Measurements from ENCODE around the gene TNFAIP1.

Gene TNFAIP1

GRCh38 chr17:28345419-28346198, 10.0 kb downstream of the TNFAIP1 start:
- no peak for TF ChIP-seq POLR2A (IDR thresholded peaks at IDR 0.05; ENCODE audit: low read depth, low read length)
- no peak for DNase-seq (ENCODE audit: insufficient read length, low spot score)
- no peak for FAIRE-seq

- DNase-seq (ENCODE audit: insufficient read length, low spot score): no peak
- no peak for TF ChIP-seq POLR2A (IDR thresholded peaks at IDR 0.05; ENCODE audit: low read depth, low read length)
- no peak for FAIRE-seq
Measured at GRCh38 chr17:28346199-28346580, 10.6 kb downstream of the TNFAIP1 start.

- FAIRE-seq: no peak
- no peak for DNase-seq (ENCODE audit: insufficient read length, low spot score)
- no peak for TF ChIP-seq POLR2A (IDR thresholded peaks at IDR 0.05; ENCODE audit: low read depth, low read length)
Measured at GRCh38 chr17:28346746-28347246, 11.2 kb downstream of the TNFAIP1 start.

- TF ChIP-seq POLR2A (IDR thresholded peaks at IDR 0.05; ENCODE audit: low read depth, low read length): no peak
- DNase-seq (ENCODE audit: insufficient read length, low spot score) (peak; percentile 71), FAIRE-seq (peak; percentile 53)
Measured at GRCh38 chr17:28347261-28347891, 11.8 kb downstream of the TNFAIP1 start.

GRCh38 chr17:28348979-28349378, 13.4 kb downstream of the TNFAIP1 start:
- FAIRE-seq: no peak
- no peak for DNase-seq (ENCODE audit: insufficient read length, low spot score)
- no peak for TF ChIP-seq POLR2A (IDR thresholded peaks at IDR 0.05; ENCODE audit: low read depth, low read length)

- no peak for TF ChIP-seq POLR2A (IDR thresholded peaks at IDR 0.05; ENCODE audit: low read depth, low read length)
Measured at GRCh38 chr17:28350271-28350670, 14.7 kb downstream of the TNFAIP1 start.

GRCh38 chr17:28357061-28357900, 21.7 kb downstream of the TNFAIP1 start, which contains the start of gene POLDIP2:
Gene POLDIP2 (minus strand): TSS chr17:28357527. CDS start chr17:28357448, 79 bp downstream.
- peak; percentile 86 for TF ChIP-seq POLR2A (IDR thresholded peaks at IDR 0.05; ENCODE audit: low read depth, low read length)
- no peak for FAIRE-seq
- peak; percentile 75 for DNase-seq (ENCODE audit: insufficient read length, low spot score)

More at GRCh38 chr17:28350271-28350670, 14.7 kb downstream of the TNFAIP1 start:
- FAIRE-seq (no peak), DNase-seq (ENCODE audit: insufficient read length, low spot score) (no peak)

GRCh38 chr17:28357901-28358197, 22.3 kb downstream of the TNFAIP1 start:
- DNase-seq (ENCODE audit: insufficient read length, low spot score): no peak
- no peak for TF ChIP-seq POLR2A (IDR thresholded peaks at IDR 0.05; ENCODE audit: low read depth, low read length)
- FAIRE-seq: no peak

GRCh38 chr17:28363186-28363585, 27.6 kb downstream of the TNFAIP1 start:
- FAIRE-seq (no peak), DNase-seq (ENCODE audit: insufficient read length, low spot score) (no peak)
- TF ChIP-seq POLR2A (IDR thresholded peaks at IDR 0.05; ENCODE audit: low read depth, low read length): no peak

GRCh38 chr17:28363776-28364650, 28.5 kb downstream of the TNFAIP1 start:
- no peak for TF ChIP-seq POLR2A (IDR thresholded peaks at IDR 0.05; ENCODE audit: low read depth, low read length)
- DNase-seq (ENCODE audit: insufficient read length, low spot score) (no peak), FAIRE-seq (no peak)

GRCh38 chr17:28364665-28365363, 29.3 kb downstream of the TNFAIP1 start, which contains the start of gene SEBOX:
Gene SEBOX (minus strand): TSS chr17:28365199. CDS start chr17:28365151, 48 bp downstream.
- no peak for FAIRE-seq
- TF ChIP-seq POLR2A (IDR thresholded peaks at IDR 0.05; ENCODE audit: low read depth, low read length): no peak
- DNase-seq (ENCODE audit: insufficient read length, low spot score): no peak

- FAIRE-seq: no peak
Measured at GRCh38 chr17:28365487-28365886, 29.9 kb downstream of the TNFAIP1 start.

More at GRCh38 chr17:28365487-28365886, 29.9 kb downstream of the TNFAIP1 start:
- DNase-seq (ENCODE audit: insufficient read length, low spot score): no peak
- TF ChIP-seq POLR2A (IDR thresholded peaks at IDR 0.05; ENCODE audit: low read depth, low read length): no peak
